Fibroblast of skin of left quadriceps (primary cell): ENCODE measurements around the gene BAIAP2L1.
A peak's percentile ranks its signal among the peaks of the same experiment; 100 is the strongest.

Experiments used
- DNase-seq, 2 experiments: peaks; one replicate each; pipeline ENCODE4 v3.0.0-alpha.2; 2013; ENCODE audit warnings: low read depth in 2 of 2

Gene BAIAP2L1

DNA sequence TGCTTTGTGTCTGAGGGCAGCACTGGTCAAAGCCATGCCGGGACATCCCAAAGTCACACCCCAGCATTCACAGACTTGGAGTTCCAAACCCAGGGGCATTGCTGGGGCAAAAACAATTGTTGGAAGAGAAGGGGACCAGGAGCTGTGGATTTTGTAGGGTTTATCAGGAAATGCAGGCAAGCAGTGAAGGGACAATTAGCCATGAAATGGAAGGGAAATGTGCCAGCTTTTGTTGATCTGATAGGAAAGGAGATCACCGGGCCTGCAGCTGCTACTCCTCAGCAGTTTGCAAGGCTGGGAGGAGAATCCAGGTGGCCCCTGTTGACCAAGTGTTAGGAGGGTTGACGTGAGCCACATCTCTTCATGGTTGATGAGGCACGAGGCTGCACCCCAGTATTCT is 122.0 kb downstream of the BAIAP2L1 start:
- no peak for DNase-seq

DNA sequence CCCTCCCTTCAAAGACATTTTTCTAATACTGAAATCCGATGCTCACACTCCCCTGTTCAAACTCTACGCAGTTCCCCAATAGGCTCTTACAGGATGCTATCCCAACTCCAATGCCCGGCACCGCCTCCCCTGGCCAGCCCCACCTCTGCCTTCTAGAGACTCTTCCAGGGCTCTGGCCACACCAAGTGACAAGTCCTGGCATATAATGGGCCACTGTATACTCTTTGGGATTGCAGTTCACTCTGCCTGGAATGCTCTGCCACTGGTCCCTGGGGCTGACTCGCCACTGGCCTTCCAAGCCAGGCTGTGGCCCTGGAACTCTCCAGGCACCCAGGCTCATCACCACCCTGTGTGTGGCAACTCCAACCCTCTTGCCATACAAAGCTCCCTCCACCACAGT is 122.5 kb downstream of the BAIAP2L1 start:
- DNase-seq, result no peak

DNA sequence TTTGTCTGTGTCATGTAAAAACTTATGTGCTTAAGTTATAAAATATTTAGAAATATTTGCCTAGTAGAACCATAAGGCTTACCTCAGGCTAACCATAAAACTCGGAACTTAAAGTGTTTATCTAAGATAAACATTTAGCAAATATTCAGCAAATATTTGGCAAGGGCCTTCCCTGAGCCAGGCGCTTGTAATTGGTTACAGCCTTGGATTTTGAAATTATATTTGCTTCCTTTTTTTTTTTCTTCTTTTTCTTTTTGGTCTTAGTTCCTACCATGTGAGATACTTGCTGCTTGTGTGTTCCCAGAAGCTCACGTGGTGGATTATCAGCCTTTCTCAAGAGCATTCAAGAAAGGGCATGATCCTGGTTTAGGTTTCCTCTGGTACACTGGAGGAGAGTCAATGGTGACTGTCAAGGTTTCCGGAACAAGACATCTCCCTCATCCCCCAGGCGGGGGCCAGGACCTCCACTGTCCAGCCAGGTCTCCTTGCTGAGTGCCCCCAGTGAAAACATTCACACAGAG is 124.6 kb downstream of the BAIAP2L1 start:
- no peak for DNase-seq

DNA sequence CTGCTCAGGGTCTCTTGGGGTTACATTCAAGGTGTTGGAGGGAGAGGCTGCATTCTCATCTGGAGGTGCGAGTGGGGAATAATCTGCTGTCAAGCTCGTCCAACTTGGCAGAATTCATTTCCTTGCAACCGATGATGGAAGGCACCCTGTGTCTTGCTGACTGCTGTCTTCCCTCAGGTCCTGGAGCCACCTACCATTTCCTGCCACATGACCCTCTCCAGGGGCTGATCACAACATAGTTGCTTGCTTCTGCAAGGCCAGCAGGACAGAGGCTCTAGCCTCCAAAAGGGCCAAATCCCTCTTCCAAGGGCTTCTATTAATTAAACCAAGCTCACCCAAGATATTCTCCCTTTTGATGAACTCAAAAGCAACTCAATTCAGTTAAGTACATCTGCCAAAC is 133.6 kb downstream of the BAIAP2L1 start:
- no peak for DNase-seq

DNA sequence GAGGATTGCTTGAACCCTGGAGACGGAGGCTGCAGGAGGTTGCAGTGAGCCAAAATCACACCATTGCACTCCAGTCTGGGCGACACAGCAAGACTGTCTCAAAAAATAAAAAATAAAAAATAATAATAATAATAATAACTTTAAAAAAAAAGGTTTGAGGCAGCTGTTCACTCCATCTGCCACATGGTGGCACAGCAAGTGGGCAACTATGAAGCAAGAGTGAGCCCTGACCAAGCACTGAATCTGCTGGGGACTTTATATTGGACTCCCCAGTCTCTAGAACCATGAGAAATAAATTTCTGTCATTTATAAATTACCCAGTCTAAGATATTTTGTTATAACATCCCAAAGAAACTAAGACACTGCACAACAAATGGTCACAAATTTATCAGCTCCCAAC is 134.1 kb downstream of the BAIAP2L1 start:
- DNase-seq, result no peak

DNA sequence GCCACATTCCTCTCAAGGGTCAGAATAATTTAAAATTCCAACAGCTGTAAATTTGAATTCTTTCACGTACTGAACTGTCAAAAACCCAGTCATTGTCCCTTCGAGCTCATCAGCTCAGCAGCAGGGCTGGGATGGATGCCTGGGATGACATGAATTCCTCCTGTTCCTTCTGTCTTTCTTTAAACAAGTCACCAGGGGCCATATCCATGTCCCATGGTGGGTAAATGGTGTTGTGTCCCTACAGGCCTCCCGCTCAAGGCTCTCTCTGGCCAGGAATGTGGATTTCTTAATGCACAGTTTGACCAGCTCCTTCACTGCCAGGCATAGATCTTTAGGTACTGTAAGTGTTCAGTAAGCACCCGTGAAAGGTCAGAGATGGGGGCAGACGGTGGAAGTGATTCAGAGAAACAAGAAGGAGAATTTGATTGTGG is 135.0 kb downstream of the BAIAP2L1 start:
- DNase-seq, result no peak

DNA sequence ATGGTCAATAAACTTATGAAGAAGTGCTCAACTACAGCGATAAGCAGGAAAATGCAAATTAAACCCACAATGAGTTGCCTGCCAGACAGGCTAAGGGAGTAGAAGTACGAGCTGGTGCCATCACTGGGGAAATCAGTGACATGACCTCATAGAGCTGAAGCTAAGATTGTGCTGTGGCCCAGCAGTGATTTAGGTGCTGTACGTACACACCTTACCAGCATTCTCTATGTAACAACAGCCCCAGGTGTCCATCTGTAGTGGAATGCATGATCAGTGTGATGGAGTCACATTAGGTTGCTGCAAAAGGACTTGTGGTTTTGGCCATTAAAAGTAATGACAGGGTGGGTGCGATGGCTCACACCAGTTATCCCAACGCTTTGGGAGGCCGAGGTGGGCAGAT is 143.2 kb downstream of the BAIAP2L1 start:
- DNase-seq, result no peak

DNA sequence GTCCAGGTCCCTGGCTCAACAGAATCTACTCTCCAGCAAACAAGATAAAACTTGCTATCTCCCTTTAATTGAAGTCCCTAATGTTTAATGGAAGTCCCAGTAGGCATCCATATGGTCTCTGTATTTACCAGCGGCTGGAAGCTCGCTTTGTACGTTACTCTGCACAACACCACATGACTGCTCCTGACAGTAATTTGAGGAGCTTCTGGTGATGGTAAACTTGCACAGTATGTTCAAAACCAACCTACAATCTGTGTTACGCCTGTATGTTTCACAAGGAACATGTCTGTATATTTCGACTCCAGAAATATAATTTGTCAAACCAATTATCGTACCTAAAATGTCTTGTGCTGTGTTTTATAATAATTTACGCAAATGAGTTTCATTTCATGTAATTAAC is 144.5 kb downstream of the BAIAP2L1 start:
- DNase-seq, result no peak

DNA sequence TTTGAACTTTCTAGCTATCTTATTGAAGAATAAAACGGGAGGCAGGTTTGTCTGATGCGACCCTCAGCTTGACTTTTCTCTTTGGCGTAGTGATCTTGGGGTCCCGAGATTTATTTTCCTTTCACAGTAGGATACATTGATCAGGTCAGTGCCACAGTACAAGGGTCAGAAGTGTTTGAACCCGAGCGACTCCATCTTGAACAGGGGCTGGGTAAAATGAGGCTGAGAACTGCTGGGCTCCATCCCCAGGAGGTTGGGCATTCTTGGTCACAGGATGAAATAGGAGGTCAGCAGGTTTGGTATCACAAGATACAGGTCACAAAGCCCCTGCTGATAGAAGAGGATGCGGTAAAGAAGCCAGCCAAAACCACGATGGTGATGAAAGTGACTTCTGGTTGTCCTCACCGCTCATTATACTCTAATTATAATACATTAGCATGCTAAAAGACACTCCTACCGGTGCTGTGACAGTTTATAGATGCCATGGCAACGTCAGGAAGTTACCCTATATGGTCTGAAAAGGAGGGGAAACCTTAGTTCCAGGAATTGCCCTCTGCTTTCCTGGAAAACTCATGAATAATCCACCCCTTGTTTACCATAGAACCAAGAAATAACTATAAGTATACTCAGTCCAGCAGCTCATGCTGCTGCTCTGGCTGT is 145.8 kb downstream of the BAIAP2L1 start:
- no peak for DNase-seq

- DNase-seq, result no peak
Observed at GRCh38 chr7:98254516-98254915, 146.4 kb downstream of the BAIAP2L1 start.

- no peak for DNase-seq
Observed at GRCh38 chr7:98252425-98253054, 148.3 kb downstream of the BAIAP2L1 start.

- peak; percentile 50 to 54 for DNase-seq
Observed at GRCh38 chr7:98251601-98252424, 149.1 kb downstream of the BAIAP2L1 start, which contains the start of gene TECPR1. Gene TECPR1, minus strand, starts transcription at chr7:98252232. Its CDS starts 6,086 bp downstream, at chr7:98246146.

DNA sequence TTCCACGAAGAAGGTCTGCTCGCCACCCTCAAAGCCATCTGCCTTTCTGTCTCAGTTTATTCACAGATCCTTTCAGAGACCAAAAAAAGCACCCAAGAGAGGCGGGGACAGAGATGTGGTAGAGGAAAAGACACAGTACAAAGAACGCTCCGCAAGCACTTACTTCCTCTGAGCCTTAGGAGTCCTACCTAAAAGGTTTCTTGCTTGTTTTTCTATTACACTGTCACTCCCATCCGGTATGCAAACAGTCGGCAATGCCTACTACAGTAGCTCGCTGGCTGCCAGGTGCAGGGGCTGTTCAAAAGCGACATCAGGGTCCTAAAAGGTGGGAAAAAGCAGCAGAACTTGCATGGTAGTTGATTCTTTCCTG is 149.7 kb downstream of the BAIAP2L1 start:
- DNase-seq, result no peak

GRCh38 chr7:98250789-98251188 is 150.1 kb downstream of the BAIAP2L1 start:
- no peak for DNase-seq

GRCh38 chr7:98249106-98249505 is 151.8 kb downstream of the BAIAP2L1 start:
- no peak for DNase-seq

DNA sequence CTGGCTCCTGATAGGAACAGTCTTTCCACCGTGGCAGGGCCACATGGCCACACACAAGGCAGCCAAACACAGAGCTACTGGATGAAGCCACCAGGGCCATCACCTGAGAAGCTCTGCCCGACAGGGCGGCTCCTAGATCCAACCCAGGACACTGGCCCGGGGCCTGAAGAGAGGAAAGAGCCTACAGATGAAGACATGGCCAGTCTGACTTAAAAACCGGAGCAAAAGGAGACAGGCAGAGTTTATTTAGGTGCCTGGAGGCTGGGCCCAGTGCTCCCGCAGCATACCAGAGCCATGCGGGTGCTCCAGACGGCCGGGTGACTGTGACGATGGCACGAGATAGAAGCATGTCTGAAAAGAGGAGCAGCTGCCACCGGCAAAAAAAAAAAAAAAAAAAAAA is 152.7 kb downstream of the BAIAP2L1 start:
- no peak for DNase-seq

DNA sequence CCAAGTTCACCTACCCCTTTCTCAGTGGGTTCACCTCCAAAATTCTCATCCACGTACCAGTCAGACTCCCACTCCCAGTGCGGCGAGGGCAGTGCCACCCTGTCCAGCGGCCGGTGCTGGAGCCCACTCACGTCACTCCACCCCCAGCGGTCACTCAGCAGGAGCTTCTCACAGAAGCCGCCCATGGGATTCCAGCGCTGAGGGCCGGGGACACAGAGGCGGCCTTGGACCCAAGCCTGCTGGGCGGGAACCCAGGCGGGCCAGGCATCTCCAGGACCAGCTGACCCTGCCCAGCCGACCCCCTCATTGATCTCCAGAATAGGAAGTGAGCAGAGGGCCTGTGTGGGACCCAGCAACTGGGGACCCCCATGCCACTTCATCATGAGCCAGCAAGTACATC is 156.0 kb downstream of the BAIAP2L1 start:
- no peak for DNase-seq

GRCh38 chr7:98242934-98243333 is 158.0 kb downstream of the BAIAP2L1 start:
- no peak for DNase-seq

- no peak for DNase-seq
Observed at GRCh38 chr7:98242342-98242741, 158.5 kb downstream of the BAIAP2L1 start.

- no peak for DNase-seq
Observed at GRCh38 chr7:98241674-98242241, 159.1 kb downstream of the BAIAP2L1 start.
